ENCODE data around the gene FOXP1.

- TF ChIP-seq CTCF (IDR thresholded peaks at IDR 0.05), result no peak
- no peak for TF ChIP-seq EZH2 (IDR thresholded peaks at IDR 0.05; ENCODE audit: borderline replicate concordance, insufficient read depth, low read depth, low read length, poor library complexity, severe bottlenecking)
Measured at GRCh38 chr3:71469138-71469435, 114.4 kb downstream of the FOXP1 start.

Data from B cell (primary cell).